HCT116 (cell line): ENCODE measurements around the gene ADAMTS3.

Experiments used
- CTCF ChIP-seq, 3 experiments: fragments of 200-600 bp in 1 of 3; sonication (generic) in 1 of 3; IDR thresholded peaks in 2 of 3; conservative IDR thresholded peaks in 1 of 3; 2 replicates each; pipeline ENCODE4 v1.5.1; 2012 to 2017; ENCODE audit warnings: low read depth in 2 of 3, low read length in 2 of 3, antibody characterized with exemption in 1 of 3, borderline replicate concordance in 1 of 3, control low read depth in 1 of 3, mild to moderate bottlenecking in 1 of 3, mixed read lengths in 1 of 3, mixed run types in 1 of 3, moderate library complexity in 1 of 3; ENCODE audit not compliant: insufficient read depth in 1 of 3
- EGR1 ChIP-seq: IDR thresholded peaks from 2 replicates; pipeline ENCODE4 v1.6.1; 2012; ENCODE audit warnings: low read depth
- ELF1 ChIP-seq: IDR thresholded peaks from 2 replicates; pipeline ENCODE4 v1.6.1; 2012; ENCODE audit warnings: low read depth, borderline replicate concordance
- EZH2 ChIP-seq: fragments of 200-600 bp; sonication (generic); IDR thresholded peaks from 2 replicates; pipeline ENCODE4 v1.6.1; 2017; ENCODE audit warnings: antibody characterized with exemption, mixed run types
- POLR2A ChIP-seq: IDR thresholded peaks from 2 replicates; pipeline ENCODE4 v1.7.0; 2011; ENCODE audit warnings: borderline replicate concordance; ENCODE audit not compliant: insufficient read depth, insufficient read length; ENCODE audit errors: extremely low read depth
- POLR2AphosphoS5 ChIP-seq: IDR thresholded peaks from 2 replicates; pipeline ENCODE4 v1.6.1; 2011; ENCODE audit warnings: mild to moderate bottlenecking, low read depth, low read length, moderate library complexity
- RAD21 ChIP-seq: IDR thresholded peaks from 2 replicates; pipeline ENCODE4 v1.6.1; 2012; ENCODE audit warnings: low read depth, mild to moderate bottlenecking
- SRF ChIP-seq: IDR thresholded peaks from 2 replicates; pipeline ENCODE4 v1.6.1; 2012; ENCODE audit warnings: low read depth
- YY1 ChIP-seq: IDR thresholded peaks from 2 replicates; pipeline ENCODE4 v1.6.1; 2011; ENCODE audit warnings: low read length, low read depth, moderate library complexity, mild to moderate bottlenecking; ENCODE audit not compliant: insufficient replicate concordance; ENCODE audit errors: extremely low read depth
- ZFX ChIP-seq: fragments of 450-650 bp; IDR thresholded peaks from 2 replicates; pipeline ENCODE4 v1.6.1; 2017

DNA sequence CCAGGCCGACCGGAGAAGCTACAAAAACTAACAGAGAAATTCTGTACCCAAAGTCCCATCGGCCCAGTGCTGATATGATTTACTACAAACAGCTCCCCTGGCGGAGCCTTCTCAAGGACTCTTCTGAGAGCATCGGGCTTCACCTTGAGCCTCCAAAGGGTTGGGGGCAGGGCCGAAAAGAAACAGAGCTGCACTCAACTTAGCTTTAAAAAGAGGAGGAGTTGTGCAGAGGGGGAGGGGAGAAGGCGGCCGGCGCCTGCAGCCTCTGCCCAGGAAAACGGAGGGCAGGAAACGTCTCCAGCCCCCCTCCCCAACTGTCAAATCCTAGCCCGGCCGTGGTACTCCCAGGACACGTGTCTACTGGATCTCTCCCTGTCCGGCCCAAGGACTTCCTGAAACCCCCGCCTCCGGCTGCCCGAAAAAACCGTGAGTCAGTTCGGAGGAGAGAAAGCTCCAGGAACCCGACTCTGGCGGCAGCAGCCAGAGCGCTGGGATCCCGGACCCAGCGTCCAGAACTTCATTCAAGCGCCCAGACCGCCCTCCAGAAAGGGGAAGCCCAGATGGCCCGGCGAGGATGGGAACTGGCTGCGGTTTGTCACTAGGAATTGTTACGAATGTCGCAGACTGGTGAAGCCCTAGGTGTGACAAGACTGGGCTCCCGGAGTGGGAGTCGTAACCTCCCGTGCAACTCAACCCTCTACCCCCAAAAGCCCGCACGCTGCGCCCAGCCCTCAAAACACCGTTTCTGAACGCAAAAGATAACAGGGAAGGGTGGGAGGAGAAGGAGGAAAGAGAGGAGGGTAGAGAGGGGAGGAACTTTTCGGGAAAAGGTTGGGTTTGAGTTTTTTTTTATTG, 973 bp downstream of the ADAMTS3 start:
- TF ChIP-seq POLR2A, result no peak
- TF ChIP-seq EZH2, result no peak
- TF ChIP-seq CTCF (IDR thresholded peaks at IDR 0.05 in 2 of 3, conservative IDR thresholded peaks at IDR 0.05 in 1 of 3; ENCODE audit: borderline replicate concordance in 1 of 3, insufficient read depth in 1 of 3, low read depth in 2 of 3, low read length in 2 of 3), result no peak
- TF ChIP-seq YY1, result no peak
- TF ChIP-seq ELF1, result no peak
- no peak for TF ChIP-seq SRF
- no peak for TF ChIP-seq RAD21
- TF ChIP-seq POLR2AphosphoS5, result no peak
- TF ChIP-seq EGR1, result no peak
- no peak for TF ChIP-seq ZFX
